GM19099 (cell line): Measurements from ENCODE around the gene KIF6.

ENCODE experiments used
- POLR2A ChIP-seq: IDR thresholded peaks from 3 replicates; pipeline ENCODE4 v1.6.1; 2011; ENCODE audit warnings: low read depth; ENCODE audit not compliant: insufficient read length; ENCODE audit errors: extremely low read depth

The KIF6 gene

GRCh38 chr6:39724787-39725631 lies at the start of gene KIF6:
KIF6 (minus strand) TSS chr6:39725408; CDS start chr6:39725310, 98 bp downstream.
- TF ChIP-seq POLR2A = peak; percentile 19

GRCh38 chr6:39773782-39774181 lies 48.6 kb upstream of the KIF6 start:
- no peak for TF ChIP-seq POLR2A

GRCh38 chr6:39772559-39773273 lies 47.5 kb upstream of the KIF6 start:
- TF ChIP-seq POLR2A = no peak

- no peak for TF ChIP-seq POLR2A
These were observed 45.2 kb upstream of the KIF6 start for GRCh38 chr6:39770446-39770845.

GRCh38 chr6:39769012-39769411 lies 43.8 kb upstream of the KIF6 start:
- no peak for TF ChIP-seq POLR2A

GRCh38 chr6:39765508-39766065 lies 40.4 kb upstream of the KIF6 start:
- no peak for TF ChIP-seq POLR2A

- TF ChIP-seq POLR2A = no peak
These were observed 35.2 kb upstream of the KIF6 start for GRCh38 chr6:39760226-39760952.

- no peak for TF ChIP-seq POLR2A
These were observed 33.8 kb upstream of the KIF6 start for GRCh38 chr6:39758905-39759605.

- no peak for TF ChIP-seq POLR2A
These were observed 31.4 kb upstream of the KIF6 start for GRCh38 chr6:39756582-39756981.

- no peak for TF ChIP-seq POLR2A
These were observed 30.0 kb upstream of the KIF6 start for GRCh38 chr6:39755231-39755630.

- TF ChIP-seq POLR2A = no peak
These were observed 29.4 kb upstream of the KIF6 start for GRCh38 chr6:39754514-39755115.

- no peak for TF ChIP-seq POLR2A
These were observed 28.5 kb upstream of the KIF6 start for GRCh38 chr6:39753725-39754045.

- TF ChIP-seq POLR2A = no peak
These were observed 27.9 kb upstream of the KIF6 start for GRCh38 chr6:39752835-39753724.

- TF ChIP-seq POLR2A = no peak
These were observed 21.6 kb upstream of the KIF6 start for GRCh38 chr6:39746795-39747194.

GRCh38 chr6:39733704-39734103 lies 8.5 kb upstream of the KIF6 start:
- no peak for TF ChIP-seq POLR2A
